Measurements from ENCODE around the gene SMIM20.

DNA sequence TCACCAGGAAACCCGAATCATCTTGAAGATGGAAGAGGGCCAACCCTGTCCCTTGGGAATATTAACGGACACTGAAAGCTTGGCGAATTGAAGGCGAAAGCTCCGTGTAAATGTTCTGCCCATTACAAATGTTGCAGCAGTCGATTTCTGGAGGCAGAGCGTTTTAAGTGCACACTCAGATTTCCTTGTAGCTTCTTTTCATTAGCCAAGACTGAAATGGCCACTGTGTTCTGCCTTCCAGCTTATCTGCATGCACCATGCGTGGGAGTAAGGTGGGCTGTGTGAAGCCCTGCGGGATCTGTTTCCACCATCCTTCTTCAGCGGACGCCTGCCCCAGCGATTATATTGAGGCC is 1.3 kb downstream of the SMIM20 start:
- TF ChIP-seq, protein P1, sequence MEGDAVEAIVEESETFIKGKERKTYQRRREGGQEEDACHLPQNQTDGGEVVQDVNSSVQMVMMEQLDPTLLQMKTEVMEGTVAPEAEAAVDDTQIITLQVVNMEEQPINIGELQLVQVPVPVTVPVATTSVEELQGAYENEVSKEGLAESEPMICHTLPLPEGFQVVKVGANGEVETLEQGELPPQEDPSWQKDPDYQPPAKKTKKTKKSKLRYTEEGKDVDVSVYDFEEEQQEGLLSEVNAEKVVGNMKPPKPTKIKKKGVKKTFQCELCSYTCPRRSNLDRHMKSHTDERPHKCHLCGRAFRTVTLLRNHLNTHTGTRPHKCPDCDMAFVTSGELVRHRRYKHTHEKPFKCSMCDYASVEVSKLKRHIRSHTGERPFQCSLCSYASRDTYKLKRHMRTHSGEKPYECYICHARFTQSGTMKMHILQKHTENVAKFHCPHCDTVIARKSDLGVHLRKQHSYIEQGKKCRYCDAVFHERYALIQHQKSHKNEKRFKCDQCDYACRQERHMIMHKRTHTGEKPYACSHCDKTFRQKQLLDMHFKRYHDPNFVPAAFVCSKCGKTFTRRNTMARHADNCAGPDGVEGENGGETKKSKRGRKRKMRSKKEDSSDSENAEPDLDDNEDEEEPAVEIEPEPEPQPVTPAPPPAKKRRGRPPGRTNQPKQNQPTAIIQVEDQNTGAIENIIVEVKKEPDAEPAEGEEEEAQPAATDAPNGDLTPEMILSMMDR (IDR thresholded peaks at IDR 0.05; ENCODE audit: low read depth, low read length), result no peak
- no peak for TF ChIP-seq POLR2A (IDR thresholded peaks at IDR 0.05; ENCODE audit: extremely low read depth, insufficient read length)
